ENCODE data around the gene GOLGA3. TPM values are rescaled to one million over a fixed set of nuclear protein-coding genes. Genes with fewer than 3 reads are reported as not detected.

Gene GOLGA3
- total RNA-seq, 2 donors from 2014 or later = 38.2 to 43.5 TPM

GRCh38 chr12:132834181-132834711, 5.6 kb upstream of the GOLGA3 start:
- H3K27ac ChIP-seq (ENCODE audit: low read depth, low read length) = no peak overlapping the region
- H3K27ac Mint-ChIP-seq = no peak overlapping the region
- H3K27me3 ChIP-seq (ENCODE audit: control insufficient read depth, insufficient read depth, low read length, poor library complexity, severe bottlenecking) = no peaks in the 10 kb centered on the region
- no peak overlapping the region for H3K4me3 Mint-ChIP-seq
- H3K4me3 ChIP-seq (ENCODE audit: low read length) = no peak overlapping the region
- peaks cover 22% of the 10 kb centered on the region for H3K36me3 ChIP-seq (ENCODE audit: control insufficient read depth, insufficient read depth, low read length)
- no peak overlapping the region for H3K9ac ChIP-seq (ENCODE audit: extremely low read depth, low read length, poor library complexity, severe bottlenecking)
- H3K9me3 ChIP-seq (ENCODE audit: control insufficient read depth, low read length) = no peaks in the 10 kb centered on the region
- peaks cover 2% of the 10 kb centered on the region for H3K4me1 Mint-ChIP-seq
- TF ChIP-seq CTCF (conservative IDR thresholded peaks at IDR 0.05) = no peak
- H3K9me3 Mint-ChIP-seq = no peaks in the 10 kb centered on the region
- 91 to 93% methylated on average over 3 to 4 of the region's 5 CpGs for WGBS, 2 experiments (ENCODE audit: insufficient coverage in 1 of 2, insufficient read length in 1 of 2)
- H3K4me1 ChIP-seq (ENCODE audit: control insufficient read depth, insufficient read depth, low read length) = no peaks in the 10 kb centered on the region
- H3K27me3 Mint-ChIP-seq (ENCODE audit: insufficient read depth) = no peaks in the 10 kb centered on the region
- DNase-seq = no peak
- H3K36me3 Mint-ChIP-seq (ENCODE audit: low read depth) = peaks cover 55% of the 10 kb centered on the region

GRCh38 chr12:132833341-132833740, 4.7 kb upstream of the GOLGA3 start:
- Histone ChIP-seq H3K27me3 (ENCODE audit: control insufficient read depth, insufficient read depth, low read length, poor library complexity, severe bottlenecking) (no peaks in the 10 kb centered on the region), H3K27ac (ENCODE audit: low read depth, low read length) (no peak overlapping the region), H3K9ac (ENCODE audit: extremely low read depth, low read length, poor library complexity, severe bottlenecking) (no peak overlapping the region), H3K9me3 (ENCODE audit: control insufficient read depth, low read length) (no peaks in the 10 kb centered on the region), H3K4me1 (ENCODE audit: control insufficient read depth, insufficient read depth, low read length) (no peaks in the 10 kb centered on the region), H3K36me3 (ENCODE audit: control insufficient read depth, insufficient read depth, low read length) (peaks cover 22% of the 10 kb centered on the region), H3K4me3 (ENCODE audit: low read length) (no peak overlapping the region)
- peaks cover 2% of the 10 kb centered on the region for H3K4me1 Mint-ChIP-seq
- TF ChIP-seq CTCF (conservative IDR thresholded peaks at IDR 0.05) = no peak
- peaks cover 49% of the 10 kb centered on the region for H3K36me3 Mint-ChIP-seq (ENCODE audit: low read depth)
- H3K27me3 Mint-ChIP-seq (ENCODE audit: insufficient read depth) = no peaks in the 10 kb centered on the region
- WGBS, 2 experiments (ENCODE audit: insufficient coverage in 1 of 2, insufficient read length in 1 of 2) = 89 to 92% methylated on average over 7 to 8 of the region's 8 CpGs
- no peaks in the 10 kb centered on the region for H3K9me3 Mint-ChIP-seq
- no peak overlapping the region for H3K27ac Mint-ChIP-seq
- no peak for DNase-seq
- no peak overlapping the region for H3K4me3 Mint-ChIP-seq

GRCh38 chr12:132831771-132832170, 3.1 kb upstream of the GOLGA3 start:
- Histone ChIP-seq H3K9me3 (ENCODE audit: control insufficient read depth, low read length) (no peaks in the 10 kb centered on the region), H3K27me3 (ENCODE audit: control insufficient read depth, insufficient read depth, low read length, poor library complexity, severe bottlenecking) (no peaks in the 10 kb centered on the region), H3K4me3 (ENCODE audit: low read length) (no peak overlapping the region), H3K4me1 (ENCODE audit: control insufficient read depth, insufficient read depth, low read length) (peaks cover 4% of the 10 kb centered on the region), H3K9ac (ENCODE audit: extremely low read depth, low read length, poor library complexity, severe bottlenecking) (no peak overlapping the region), H3K36me3 (ENCODE audit: control insufficient read depth, insufficient read depth, low read length) (peaks cover 29% of the 10 kb centered on the region), H3K27ac (ENCODE audit: low read depth, low read length) (no peak overlapping the region)
- no peak for TF ChIP-seq CTCF (conservative IDR thresholded peaks at IDR 0.05)
- H3K9me3 Mint-ChIP-seq = no peaks in the 10 kb centered on the region
- no peaks in the 10 kb centered on the region for H3K27me3 Mint-ChIP-seq (ENCODE audit: insufficient read depth)
- whole genome bisulfite sequencing, 2 experiments (ENCODE audit: insufficient coverage in 1 of 2, insufficient read length in 1 of 2) = 93 to 97% methylated on average over 11 of the region's 11 CpGs
- peaks cover 14% of the 10 kb centered on the region for H3K4me1 Mint-ChIP-seq
- peaks cover 51% of the 10 kb centered on the region for H3K36me3 Mint-ChIP-seq (ENCODE audit: low read depth)
- no peak for DNase-seq
- H3K27ac Mint-ChIP-seq = no peak overlapping the region
- H3K4me3 Mint-ChIP-seq = no peak overlapping the region
